ENCODE data around the gene HNRNPLL. TPM values are rescaled to one million over a fixed set of nuclear protein-coding genes. Genes with fewer than 3 reads are reported as not detected.

The HNRNPLL gene
- total RNA-seq, 1 donor from 2014 or later = 36.2 TPM

DNA sequence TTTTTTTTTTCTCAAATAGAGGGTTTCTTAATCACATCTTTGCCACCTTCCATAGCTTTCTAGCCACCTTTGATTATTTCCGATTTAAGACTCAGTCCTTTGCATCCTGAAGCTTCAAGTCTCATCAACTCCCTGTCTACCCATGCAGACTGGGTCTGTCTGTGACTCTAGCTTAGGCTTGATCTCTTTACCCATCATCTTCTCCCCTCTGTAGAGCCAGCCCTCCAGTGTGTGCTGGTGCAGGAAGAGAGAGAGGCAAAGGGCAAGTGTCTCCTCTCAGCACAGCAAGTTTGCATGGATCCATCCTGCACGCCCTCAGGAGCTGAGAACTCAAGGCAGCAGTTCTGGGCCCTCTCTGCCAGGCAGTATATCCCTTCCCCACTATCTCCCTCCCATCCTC, 70.4 kb downstream of the HNRNPLL start:
- DNase-seq (ENCODE audit: low read depth) = no peak

DNA sequence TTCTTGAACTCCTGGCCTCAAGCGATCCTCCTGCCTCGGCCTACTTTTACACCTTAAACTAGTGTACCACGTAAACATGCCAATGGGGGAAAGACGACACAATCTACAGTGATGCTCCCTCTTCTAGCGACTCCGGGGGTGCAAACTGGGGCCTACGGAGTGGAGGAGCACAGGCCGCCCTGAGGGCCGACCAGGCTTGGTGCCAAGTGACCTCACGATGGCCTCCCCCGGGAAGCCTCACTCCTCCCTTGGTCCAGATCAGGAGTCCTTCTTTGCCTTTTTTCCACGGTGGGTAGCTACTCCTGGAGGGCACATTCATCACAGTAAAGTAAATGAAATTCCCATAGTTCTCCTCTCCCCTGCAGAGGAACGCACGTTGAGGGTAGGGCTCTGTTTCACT, 73.5 kb downstream of the HNRNPLL start:
- DNase-seq (ENCODE audit: low read depth) = no peak

DNA sequence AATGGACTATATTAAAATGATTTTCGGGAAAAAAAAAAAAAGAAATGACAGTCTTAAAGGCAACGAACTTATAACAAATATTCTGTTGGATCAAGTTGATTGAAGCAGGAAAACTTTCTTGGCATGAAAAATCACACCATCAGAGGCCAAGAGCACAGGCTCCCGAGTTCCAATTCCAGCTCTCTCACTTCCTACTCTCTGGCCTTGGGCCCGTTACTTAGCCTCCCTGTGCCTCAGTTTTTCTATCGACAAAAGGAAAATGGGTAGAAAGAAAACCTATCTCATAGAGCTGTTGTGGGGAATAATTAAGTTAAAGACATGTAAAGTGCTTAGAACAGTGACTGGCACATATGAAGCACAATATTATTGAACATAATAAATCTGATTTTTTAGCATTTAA, 74.2 kb downstream of the HNRNPLL start:
- DNase-seq (ENCODE audit: low read depth) = no peak

DNA sequence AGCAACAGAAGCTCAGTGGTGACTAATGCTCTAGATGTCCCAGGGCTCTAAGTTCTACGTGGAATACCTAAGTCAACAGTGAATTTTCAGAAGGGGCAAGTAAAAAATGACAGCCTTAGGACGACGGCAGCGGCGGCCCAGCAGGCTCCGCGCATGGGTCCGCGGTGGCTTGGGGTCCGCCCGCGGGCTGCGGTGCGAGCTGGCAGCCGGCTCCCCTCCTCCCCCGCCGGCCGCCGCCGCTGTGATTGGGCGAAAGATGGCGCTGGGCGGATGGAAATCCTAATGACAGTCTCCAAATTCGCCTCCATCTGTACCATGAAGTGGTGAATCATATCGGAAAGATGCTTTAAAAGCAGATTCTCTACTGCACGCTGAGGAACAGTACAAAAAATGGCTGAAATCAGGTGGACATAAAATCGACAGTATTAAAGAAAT, 74.7 kb downstream of the HNRNPLL start:
- peak; percentile 78 for DNase-seq (ENCODE audit: low read depth)

DNA sequence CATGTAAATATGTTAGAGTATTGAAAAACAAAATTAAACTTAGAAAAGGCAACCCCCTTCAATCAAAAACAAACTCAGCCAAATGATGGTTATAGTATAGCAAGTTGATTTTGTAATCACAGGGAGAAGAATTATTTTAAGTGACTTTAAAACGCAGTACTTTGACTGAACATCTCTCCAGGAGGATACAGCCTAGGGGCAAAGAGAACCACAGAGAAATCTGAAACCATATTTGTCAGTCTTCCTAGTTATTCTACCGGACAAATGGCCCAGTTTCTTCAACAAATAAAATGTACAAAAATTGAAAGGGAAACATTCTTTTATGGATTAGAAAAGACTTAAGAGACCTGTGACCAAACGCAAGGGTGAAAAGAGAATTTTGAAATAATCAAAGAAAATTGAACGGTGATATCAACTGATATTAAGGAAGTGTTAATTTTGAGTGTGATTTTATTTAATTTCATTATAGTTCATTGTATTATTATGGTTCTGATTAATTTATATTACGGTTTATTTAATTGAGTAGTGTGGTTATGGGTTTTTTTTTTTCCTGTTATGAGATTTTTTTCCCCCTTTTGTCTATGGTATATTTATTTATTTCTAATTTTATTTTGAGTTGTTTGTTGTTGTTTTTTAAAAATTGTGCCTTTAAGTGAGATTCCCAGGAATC, 75.3 kb downstream of the HNRNPLL start:
- no peak for DNase-seq (ENCODE audit: low read depth)

DNA sequence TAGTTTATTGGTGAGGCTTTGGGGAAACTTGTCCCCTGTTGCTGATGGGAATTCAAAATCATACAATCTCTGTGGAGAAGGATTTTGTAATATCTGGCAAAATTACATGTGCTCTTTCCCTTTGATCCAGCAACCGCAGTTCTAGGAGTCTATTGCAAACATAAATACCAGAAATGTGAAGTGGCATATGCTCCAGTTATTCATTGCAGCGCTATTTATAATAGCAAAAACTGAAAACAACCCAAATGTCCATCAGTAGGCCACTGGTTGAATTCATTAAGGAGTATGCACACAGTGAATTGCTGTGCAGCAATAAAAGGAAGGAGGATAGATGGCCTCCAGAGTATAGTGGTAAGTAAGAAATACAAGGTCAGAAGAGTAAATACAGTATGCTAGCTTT, 76.5 kb downstream of the HNRNPLL start:
- no peak for DNase-seq (ENCODE audit: low read depth)

DNA sequence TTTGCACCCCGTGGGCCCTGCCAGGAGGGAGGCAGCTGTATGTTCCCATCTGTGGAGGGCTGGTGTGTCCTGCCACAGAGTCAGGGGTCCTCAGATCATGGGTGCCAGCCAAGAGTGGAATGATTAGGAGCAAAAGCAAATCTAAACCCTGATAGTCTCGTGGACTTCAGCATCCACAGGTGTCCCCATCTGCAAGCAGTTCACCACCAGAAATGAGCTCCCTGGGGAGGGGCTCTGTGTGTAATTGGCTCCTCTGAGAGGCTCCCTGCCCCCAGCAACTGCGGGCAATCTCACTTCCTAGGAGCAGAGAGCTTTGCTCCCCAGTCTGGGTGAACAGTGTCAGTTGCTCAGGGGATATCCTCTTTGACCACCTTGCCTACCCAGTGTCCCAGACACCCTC, 78.1 kb downstream of the HNRNPLL start:
- DNase-seq (ENCODE audit: low read depth) = no peak

DNA sequence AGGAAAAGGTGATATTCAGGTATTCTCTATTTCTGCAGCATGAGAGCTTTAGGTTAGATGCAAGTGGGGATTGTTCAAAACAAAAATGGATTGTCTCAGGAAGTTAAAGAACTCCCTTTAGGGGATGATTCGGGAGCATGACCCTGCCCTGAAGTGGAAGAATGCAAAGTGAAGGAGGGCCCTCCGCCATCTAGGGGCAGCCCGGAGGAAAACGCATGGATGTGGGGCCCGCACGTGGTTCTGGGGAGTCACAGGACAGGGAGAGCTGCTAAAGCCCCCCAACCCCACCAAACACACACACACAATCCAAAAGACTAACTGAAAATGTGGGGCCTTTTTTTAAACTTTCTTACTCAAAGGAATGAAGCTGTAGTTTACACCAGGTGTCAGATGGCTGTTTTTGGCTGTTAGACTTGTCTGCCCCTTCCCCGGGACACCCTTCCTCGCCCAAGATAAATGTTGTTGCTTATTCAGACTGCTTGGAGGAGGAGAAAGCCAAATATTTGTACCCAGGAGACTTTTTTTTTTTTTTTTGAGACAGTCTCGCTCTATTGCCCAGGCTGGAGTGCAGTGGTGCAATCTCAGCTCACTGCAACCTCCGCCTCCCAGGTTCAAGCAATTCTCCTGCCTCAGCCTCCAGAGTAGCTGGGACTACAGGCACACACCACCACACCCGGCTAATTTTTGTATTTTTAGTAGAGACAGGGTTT, 78.8 kb downstream of the HNRNPLL start:
- DNase-seq (ENCODE audit: low read depth) = no peak

DNA sequence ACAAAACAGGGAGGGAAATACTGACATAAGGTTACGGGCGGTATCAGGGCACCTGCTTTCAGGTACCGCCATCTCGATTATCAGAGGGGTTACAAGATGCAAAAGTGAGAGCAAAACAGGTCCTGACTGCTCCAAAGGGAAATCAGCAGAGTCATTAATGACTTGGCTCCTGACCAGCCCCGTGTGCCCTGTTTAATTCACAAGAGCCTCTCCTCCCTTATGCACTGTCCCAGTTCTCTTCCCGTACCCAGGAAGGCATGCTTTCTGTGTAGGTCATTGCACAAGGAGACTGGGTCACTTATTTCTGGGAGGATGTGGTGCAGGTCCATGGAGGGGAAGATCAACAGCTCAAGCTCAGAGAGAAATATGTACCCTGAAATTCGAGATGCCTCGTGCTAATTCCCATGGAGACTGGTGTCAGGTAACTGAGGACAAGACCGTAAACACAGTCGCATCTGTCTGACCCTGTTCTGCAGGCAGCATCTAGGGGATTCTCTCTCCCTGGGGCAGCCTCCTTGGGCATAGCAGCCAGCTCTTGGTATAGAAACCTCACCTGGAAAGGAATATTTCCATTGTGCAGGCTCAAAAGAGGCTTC, 79.9 kb downstream of the HNRNPLL start:
- DNase-seq (ENCODE audit: low read depth) = no peak

DNA sequence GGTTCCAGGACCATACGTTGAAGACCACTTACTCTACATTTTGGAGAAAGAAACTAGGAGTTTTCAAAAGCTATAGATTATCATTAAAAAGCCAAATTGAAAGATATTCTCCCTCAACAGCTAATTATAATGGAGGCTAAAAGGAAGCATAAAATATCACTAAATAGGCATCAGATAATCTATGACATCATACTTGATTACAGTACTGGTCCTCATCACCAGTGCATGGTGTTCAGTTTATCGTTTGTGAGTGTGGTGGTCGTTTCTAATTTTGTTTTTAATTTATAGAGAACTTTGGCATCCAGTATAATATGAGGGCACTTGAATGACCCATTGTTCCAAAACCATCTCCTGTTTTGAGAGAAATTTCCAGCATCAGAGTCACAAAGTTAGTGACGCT, 80.9 kb downstream of the HNRNPLL start:
- no peak for DNase-seq (ENCODE audit: low read depth)

DNA sequence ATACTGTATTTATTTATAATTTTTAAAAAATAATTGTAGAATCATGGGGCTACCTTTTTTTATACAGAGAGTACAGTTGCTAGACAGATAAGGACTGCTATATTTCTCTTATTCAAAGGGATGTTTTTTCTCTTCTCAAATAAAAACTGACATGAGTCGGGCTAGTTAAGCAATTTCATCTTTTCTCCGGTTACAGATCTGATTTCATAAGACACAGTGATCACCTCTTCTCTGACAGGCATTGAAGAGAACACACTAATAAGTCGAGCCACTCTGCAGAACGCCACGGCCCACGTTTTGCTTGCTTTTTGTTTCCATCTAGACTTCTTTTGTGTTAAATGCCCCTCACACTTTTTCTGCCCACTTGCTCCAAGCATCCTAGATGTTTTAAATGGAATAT, 85.4 kb downstream of the HNRNPLL start:
- DNase-seq (ENCODE audit: low read depth) = no peak

DNA sequence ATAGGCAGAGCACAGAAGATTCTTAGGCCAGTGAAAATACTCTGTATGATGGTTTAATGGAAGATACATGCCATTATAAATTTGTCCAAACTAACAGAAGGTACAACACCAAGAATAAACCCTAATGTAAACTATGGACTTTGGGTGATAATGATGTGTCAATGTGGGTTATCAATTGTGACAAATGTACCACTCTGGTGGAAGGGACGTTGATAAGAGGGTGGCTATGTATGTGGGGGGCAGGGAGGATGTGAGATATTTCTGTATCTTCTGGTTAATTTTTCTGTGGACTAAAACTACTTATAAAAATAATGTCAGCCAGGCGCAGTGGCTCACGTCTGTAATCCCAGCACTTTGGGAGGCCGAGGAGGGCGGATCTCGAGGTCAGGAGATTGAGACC, 86.2 kb downstream of the HNRNPLL start:
- no peak for DNase-seq (ENCODE audit: low read depth)

DNA sequence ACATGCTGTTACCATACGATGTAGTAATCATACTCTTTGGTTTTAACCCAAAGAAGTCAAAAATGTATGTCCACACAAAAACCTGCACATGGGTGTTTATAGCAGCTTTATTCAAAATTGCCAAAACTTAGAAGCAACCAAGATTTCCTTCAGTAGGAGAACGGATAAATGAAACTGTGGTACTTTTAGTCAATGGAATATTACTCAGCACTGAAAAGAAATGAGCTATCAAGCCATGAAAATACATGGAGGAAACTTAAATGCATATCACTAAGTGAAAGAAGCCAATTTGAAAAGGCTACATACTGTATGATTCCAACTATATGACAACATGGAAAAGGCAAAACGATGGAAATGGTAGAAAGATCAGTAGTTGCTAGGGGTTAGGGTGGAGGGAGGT, 86.6 kb downstream of the HNRNPLL start:
- no peak for DNase-seq (ENCODE audit: low read depth)

DNA sequence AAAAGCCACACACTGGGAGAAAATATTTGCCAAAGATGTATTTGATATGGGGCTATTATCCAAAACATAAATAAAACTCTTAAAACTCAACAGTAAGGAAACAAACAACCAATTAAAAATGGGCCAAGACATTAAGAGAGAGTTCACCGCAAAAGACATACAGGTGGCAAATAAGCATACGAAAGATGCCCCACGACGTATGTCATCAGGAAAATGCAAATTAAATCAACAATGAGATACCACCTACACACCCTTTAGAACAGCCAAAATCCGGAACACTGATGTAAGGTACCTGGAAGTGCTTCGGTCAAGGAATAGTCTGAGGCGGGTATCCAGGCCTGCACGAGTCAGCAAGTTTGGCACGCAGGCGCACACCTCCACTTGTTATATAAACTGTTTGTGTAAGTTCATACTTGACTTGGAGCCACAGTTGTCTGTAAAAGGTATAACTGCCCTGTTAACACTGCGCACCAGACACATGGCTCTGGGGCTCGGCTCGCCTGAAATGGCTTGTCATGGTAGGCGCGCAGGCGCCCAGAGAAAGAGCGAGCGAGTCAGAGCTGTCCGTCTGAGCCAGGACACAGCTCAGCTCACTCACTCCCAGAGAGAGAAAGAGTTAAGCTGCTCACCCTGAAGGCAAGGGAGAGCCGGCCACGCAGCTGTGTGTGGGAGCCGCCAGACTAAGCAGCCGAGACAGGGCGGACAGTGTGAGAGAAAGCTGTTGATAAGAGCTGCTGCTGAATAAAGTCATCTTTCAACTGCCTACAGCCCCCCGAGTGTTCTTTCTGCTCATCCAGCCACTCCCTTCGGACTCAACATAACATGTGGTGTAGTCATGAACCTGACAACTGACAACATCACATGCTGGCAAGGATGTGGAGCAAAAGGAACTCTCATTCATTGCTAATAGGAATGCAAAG, 87.3 kb downstream of the HNRNPLL start:
- peak; percentile 76 for DNase-seq (ENCODE audit: low read depth)

DNA sequence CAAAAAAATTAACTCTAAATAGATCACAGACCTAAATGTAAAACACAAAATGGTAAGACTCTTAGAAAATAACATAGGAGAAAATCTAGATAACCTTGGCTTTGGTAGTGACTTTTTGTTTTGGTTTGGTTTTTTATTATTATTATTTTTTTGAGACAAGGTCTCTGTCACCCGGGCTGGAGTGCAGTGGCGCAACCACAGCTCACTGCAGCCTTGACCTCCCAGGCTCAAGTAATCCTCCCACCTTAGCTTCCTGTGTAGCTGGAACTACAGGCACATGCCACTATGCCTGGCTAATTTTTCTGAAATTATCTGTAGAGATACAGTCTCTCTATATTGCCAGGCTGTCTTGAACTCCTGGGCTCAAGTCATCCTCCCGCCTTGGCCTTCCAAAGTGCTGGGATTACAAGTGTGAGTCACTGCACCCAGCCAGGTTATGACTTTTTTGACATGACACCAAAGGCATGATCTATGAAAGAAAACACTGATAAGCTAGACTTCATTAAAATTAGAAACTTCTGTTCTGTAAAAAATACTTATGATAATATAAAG, 88.0 kb downstream of the HNRNPLL start:
- no peak for DNase-seq (ENCODE audit: low read depth)

DNA sequence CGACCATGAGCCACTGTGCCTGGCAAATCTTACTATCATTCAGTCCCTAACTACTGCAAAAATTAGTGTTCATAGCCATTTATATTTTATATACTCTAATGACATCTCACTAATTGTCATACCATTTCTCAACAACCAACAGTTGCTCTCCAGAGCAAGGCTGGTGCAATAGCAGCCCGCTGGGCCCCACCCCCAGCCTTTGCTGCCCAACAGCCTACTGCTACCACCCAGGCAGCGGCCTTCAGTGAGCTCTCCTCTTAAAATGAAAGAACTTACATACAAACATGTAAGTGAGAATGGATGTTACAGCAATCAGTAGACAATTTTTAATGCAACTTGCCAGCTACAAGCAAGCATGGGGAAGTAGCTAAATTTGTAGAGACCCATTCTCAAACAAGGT, 90.5 kb downstream of the HNRNPLL start:
- no peak for DNase-seq (ENCODE audit: low read depth)

Other genes with a start within 250 kb of the HNRNPLL start
- 110 and 114 TPM in 2 replicates for gene ATL2, start 225.7 kb downstream of the HNRNPLL start, total RNA-seq
- 12.4 and 23.1 TPM in 2 replicates for gene GALM, start 63.2 kb upstream of the HNRNPLL start, total RNA-seq
- gene SRSF7, start 148.4 kb upstream of the HNRNPLL start, total RNA-seq = 68.9 and 75.2 TPM in 2 replicates
- gene GEMIN6, start 175.3 kb upstream of the HNRNPLL start, total RNA-seq = 7.9 and 8.2 TPM in 2 replicates

Measured in myocyte (in vitro differentiated cells).